Measurements from ENCODE around the gene TMEM239. TPM values are rescaled to one million over a fixed set of nuclear protein-coding genes. Genes with fewer than 3 reads are reported as not detected.

The TMEM239 gene
- polyA plus RNA-seq, 1 donor (not counting 4 experiments of a cell fraction or from before 2014, with no cell fraction given): not detected

DNA sequence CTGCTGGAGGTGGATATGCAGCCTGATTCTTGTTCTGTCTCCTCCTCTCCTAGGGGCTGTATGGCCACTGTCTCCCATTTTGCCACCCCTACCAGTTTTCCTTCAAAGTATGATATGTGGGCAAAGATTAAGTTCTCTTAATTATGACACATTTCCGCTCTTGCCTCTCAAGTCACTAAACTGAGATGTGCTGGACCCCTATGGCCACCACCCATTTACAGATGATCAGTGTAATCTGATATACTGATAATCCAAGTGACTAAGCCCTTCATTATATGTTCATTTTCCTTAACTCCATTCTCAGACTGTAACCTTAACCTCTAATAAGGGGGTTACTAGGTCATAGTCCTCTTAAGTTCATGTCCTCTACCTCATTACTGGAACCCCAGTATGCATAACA is 2.1 kb upstream of the TMEM239 start:
- Histone ChIP-seq H3K4me1 (ENCODE audit: control insufficient read depth, extremely low read depth, insufficient read depth, low read length) (peaks cover 9% of the 10 kb centered on the region), H2AFZ (ENCODE audit: control insufficient read depth, low read length) (no peak overlapping the region), H3K36me3 (ENCODE audit: control insufficient read depth in 2 of 2, extremely low read depth in 1 of 2, insufficient read depth in 2 of 2, low read length in 2 of 2) (no peaks in the 10 kb centered on the region), H3K27ac (ENCODE audit: control insufficient read depth, insufficient read depth, low read length) (no peak overlapping the region), H3K9me3 (ENCODE audit: control insufficient read depth, low read depth, low read length) (peaks cover 2% of the 10 kb centered on the region), H3K9me1 (ENCODE audit: control insufficient read depth, extremely low read depth, insufficient read depth, low read length) (no peaks in the 10 kb centered on the region), H4K20me1 (ENCODE audit: control insufficient read depth, extremely low read depth, insufficient read depth, low read length) (no peaks in the 10 kb centered on the region), H3K79me2 (ENCODE audit: control insufficient read depth, insufficient read depth, low read length) (no peaks in the 10 kb centered on the region), H3K4me3 (ENCODE audit: control insufficient read depth in 2 of 3, extremely low read depth in 1 of 3, insufficient read depth in 2 of 3, low read depth in 1 of 3, low read length in 3 of 3) (no peak overlapping the region), H3K4me2 (ENCODE audit: control insufficient read depth, extremely low read depth, insufficient read depth, low read depth, low read length) (peak overlapping the region; percentile 16), H3K27me3 (ENCODE audit: control insufficient read depth, extremely low read depth, insufficient read depth, low read length) (peaks cover 13% of the 10 kb centered on the region), H3K9ac (ENCODE audit: control insufficient read depth, extremely low read depth, insufficient read depth, low read length) (no peak overlapping the region)
- no peak for TF ChIP-seq EZH2 (IDR thresholded peaks at IDR 0.05; ENCODE audit: low read length)
- FAIRE-seq: no peak
- DNase-seq (ENCODE audit: low read depth, low spot score): no peak
- dilution Hi-C loops (cut with MboI; ENCODE audit: extremely low pct_ligation_motif_present, low sequenced_read_pairs): no loop called here

- Histone ChIP-seq H3K27ac (ENCODE audit: control insufficient read depth, insufficient read depth, low read length) (no peak within 1 kb of the TSS), H3K4me1 (ENCODE audit: control insufficient read depth, extremely low read depth, insufficient read depth, low read length) (peaks cover 9% of the 10 kb centered on the region), H3K4me3 (ENCODE audit: control insufficient read depth in 2 of 3, extremely low read depth in 1 of 3, insufficient read depth in 2 of 3, low read depth in 1 of 3, low read length in 3 of 3) (no peak within 1 kb of the TSS), H3K36me3 (ENCODE audit: control insufficient read depth in 2 of 2, extremely low read depth in 1 of 2, insufficient read depth in 2 of 2, low read length in 2 of 2) (no peaks in the 10 kb centered on the region), H4K20me1 (ENCODE audit: control insufficient read depth, extremely low read depth, insufficient read depth, low read length) (no peaks in the 10 kb centered on the region), H3K79me2 (ENCODE audit: control insufficient read depth, insufficient read depth, low read length) (no peaks in the 10 kb centered on the region), H3K27me3 (ENCODE audit: control insufficient read depth, extremely low read depth, insufficient read depth, low read length) (peaks cover 18% of the 10 kb centered on the region), H3K4me2 (ENCODE audit: control insufficient read depth, extremely low read depth, insufficient read depth, low read depth, low read length) (peak within 1 kb of the TSS; percentile 22), H3K9ac (ENCODE audit: control insufficient read depth, extremely low read depth, insufficient read depth, low read length) (no peak within 1 kb of the TSS), H3K9me3 (ENCODE audit: control insufficient read depth, low read depth, low read length) (peaks cover 2% of the 10 kb centered on the region), H2AFZ (ENCODE audit: control insufficient read depth, low read length) (no peak within 1 kb of the TSS), H3K9me1 (ENCODE audit: control insufficient read depth, extremely low read depth, insufficient read depth, low read length) (no peaks in the 10 kb centered on the region)
- DNase-seq (ENCODE audit: low read depth, low spot score) (peak; percentile 86), FAIRE-seq (peak; percentile 73)
- dilution Hi-C loops (cut with MboI; ENCODE audit: extremely low pct_ligation_motif_present, low sequenced_read_pairs): no loop called here
- TF ChIP-seq, protein P1, sequence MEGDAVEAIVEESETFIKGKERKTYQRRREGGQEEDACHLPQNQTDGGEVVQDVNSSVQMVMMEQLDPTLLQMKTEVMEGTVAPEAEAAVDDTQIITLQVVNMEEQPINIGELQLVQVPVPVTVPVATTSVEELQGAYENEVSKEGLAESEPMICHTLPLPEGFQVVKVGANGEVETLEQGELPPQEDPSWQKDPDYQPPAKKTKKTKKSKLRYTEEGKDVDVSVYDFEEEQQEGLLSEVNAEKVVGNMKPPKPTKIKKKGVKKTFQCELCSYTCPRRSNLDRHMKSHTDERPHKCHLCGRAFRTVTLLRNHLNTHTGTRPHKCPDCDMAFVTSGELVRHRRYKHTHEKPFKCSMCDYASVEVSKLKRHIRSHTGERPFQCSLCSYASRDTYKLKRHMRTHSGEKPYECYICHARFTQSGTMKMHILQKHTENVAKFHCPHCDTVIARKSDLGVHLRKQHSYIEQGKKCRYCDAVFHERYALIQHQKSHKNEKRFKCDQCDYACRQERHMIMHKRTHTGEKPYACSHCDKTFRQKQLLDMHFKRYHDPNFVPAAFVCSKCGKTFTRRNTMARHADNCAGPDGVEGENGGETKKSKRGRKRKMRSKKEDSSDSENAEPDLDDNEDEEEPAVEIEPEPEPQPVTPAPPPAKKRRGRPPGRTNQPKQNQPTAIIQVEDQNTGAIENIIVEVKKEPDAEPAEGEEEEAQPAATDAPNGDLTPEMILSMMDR (optimal IDR thresholded peaks at IDR 0.05 in 1 of 3, IDR thresholded peaks at IDR 0.05 in 1 of 3, conservative IDR thresholded peaks at IDR 0.05 in 1 of 3; ENCODE audit: extremely low read depth in 1 of 3, insufficient read depth in 2 of 3, low read length in 3 of 3): no peak
- TF ChIP-seq EZH2 (IDR thresholded peaks at IDR 0.05; ENCODE audit: low read length): no peak
These were observed 1.5 kb upstream of the TMEM239 start, which contains the start of gene C20orf141 for GRCh38 chr20:2814587-2815051. TSS of gene C20orf141 (plus strand) at chr20:2814987. CDS start at chr20:2815185, 198 bp downstream.

Measured in keratinocyte (primary cell).